Skeletal muscle satellite cell (primary cell): Measurements from ENCODE around the gene MSN.
"Not testable (repeated sequence)": the region's sequence is repeated elsewhere in the genome, so short reads cannot be mapped to it uniquely, and the experiment has no call there.

Experiments
- H3K27me3 ChIP-seq: 2 replicates; pipeline ENCODE4 v1.7.0; 2013; ENCODE audit warnings: low read length; ENCODE audit not compliant: control insufficient read depth, insufficient read depth
- H3K36me3 ChIP-seq: 2 replicates; pipeline ENCODE4 v1.7.0; 2013; ENCODE audit warnings: mild to moderate bottlenecking, control low read depth, low read length; ENCODE audit not compliant: insufficient read depth
- H3K4me1 ChIP-seq: 2 replicates; pipeline ENCODE4 v1.7.0; 2013; ENCODE audit warnings: low read length; ENCODE audit not compliant: control insufficient read depth, insufficient read depth
- H3K4me2 ChIP-seq: 2 replicates; pipeline ENCODE4 v1.7.0; 2013; ENCODE audit warnings: mild to moderate bottlenecking, low read length
- H3K4me3 ChIP-seq: 2 replicates; pipeline ENCODE4 v1.7.0; 2013; ENCODE audit warnings: low read length
- H3K9ac ChIP-seq: 2 replicates; pipeline ENCODE4 v1.7.0; 2013; ENCODE audit warnings: mild to moderate bottlenecking, low read depth, low read length, moderate library complexity
- H3K9me3 ChIP-seq: replicated peaks from 2 replicates; pipeline ENCODE4 v1.7.0; 2013; ENCODE audit warnings: mild to moderate bottlenecking, control low read depth, low read length

Gene MSN

GRCh38 chrX:65758505-65758904 is 91.1 kb downstream of the MSN start:
- Histone ChIP-seq H3K4me1 (no peaks in the 10 kb centered on the region), H3K36me3 (no peaks in the 10 kb centered on the region), H3K27me3 (peaks cover 3% of the 10 kb centered on the region), H3K9ac (no peak overlapping the region), H3K9me3 (no peaks in the 10 kb centered on the region), H3K4me2 (no peak overlapping the region), H3K4me3 (no peak overlapping the region)

- H3K9me3 ChIP-seq, H3K9ac ChIP-seq: not testable (repeated sequence)
These were observed 92.1 kb downstream of the MSN start for GRCh38 chrX:65759525-65759924.

DNA sequence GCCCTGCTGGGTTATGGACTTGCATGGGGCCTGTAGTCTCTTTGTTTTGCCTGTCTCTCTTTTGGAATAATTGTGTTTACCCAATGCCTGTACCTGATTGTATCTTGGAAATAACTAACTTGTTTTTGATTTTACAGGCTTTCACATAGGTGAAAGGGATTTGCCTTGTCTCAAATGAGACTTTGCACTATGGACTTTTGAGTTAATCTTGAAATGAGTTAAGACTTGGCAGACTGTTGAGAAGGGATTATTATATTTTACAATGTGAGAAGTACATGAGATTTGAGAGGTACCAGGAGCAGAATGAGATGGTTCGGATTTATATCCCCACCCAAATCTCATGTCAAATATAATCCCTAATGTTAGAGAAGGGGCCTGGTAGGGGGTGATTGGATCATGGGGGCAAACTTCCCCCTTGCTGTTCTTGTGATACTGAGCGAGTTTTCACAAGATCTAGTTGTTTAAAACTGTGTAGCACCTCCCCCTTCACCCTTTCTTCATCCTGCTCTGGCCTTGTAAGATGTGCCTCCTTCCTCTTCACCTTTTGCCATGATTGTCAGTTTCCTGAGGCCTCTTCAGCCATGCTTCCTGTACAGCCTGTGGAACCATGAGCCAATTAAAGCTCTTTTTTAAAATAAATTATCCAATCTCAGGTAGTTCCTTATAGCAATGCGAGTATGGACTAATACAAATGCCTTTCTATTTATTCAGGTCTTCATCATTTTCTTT is 102.3 kb downstream of the MSN start:
- Histone ChIP-seq H3K4me3 (no peak overlapping the region), H3K9me3 (no peaks in the 10 kb centered on the region), H3K9ac (no peak overlapping the region), H3K36me3 (no peaks in the 10 kb centered on the region), H3K4me1 (no peaks in the 10 kb centered on the region), H3K27me3 (no peaks in the 10 kb centered on the region), H3K4me2 (no peak overlapping the region)

More at GRCh38 chrX:65759525-65759924, 92.1 kb downstream of the MSN start:
- not testable (repeated sequence) for H3K4me2 ChIP-seq, H3K4me3 ChIP-seq, H3K27me3 ChIP-seq, H3K4me1 ChIP-seq, H3K36me3 ChIP-seq

DNA sequence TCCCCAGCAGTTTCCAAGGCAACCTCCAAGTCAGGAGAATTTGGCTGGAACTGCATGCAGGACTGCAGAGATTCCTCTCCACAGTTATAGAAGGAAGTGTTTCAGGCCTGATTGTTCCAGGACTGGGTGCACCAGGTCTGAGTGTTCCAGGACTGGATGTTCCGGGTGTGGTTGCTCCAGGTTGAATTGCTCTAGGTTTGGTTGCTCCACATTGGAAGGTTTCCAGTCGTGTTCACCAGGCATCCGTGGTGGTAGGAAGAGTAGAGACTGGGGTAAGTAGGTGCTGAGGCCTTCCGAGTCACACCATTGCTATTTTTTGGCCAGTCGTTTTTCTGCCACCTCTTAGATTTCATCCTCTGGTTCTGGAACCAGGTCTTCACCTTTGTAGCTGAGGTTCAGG is 105.4 kb downstream of the MSN start:
- no peaks in the 10 kb centered on the region for H3K36me3 ChIP-seq
- H3K9ac ChIP-seq: no peak overlapping the region
- H3K4me2 ChIP-seq: no peak overlapping the region
- H3K9me3 ChIP-seq: no peaks in the 10 kb centered on the region
- no peaks in the 10 kb centered on the region for H3K27me3 ChIP-seq
- no peak overlapping the region for H3K4me3 ChIP-seq
- no peaks in the 10 kb centered on the region for H3K4me1 ChIP-seq

DNA sequence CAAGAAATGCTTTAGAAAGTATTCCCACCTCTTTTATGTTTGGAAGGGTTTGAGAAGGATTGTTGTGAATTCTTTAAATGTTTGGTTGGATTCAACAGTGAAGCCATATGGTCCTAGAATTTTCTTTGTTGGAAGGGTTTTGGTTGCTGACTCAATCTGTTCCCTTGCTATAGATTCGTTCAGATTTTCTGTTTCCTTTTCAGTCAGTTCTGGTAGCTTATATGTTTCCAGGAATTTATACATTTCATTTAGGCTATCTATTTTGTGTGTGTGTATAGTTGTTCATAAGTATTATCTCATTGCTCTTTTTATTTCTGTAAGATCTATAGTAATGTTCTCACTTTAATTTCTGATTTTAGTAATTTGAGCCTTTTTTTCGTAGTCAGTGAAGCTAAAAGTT is 114.4 kb downstream of the MSN start:
- H3K4me1 ChIP-seq: no peaks in the 10 kb centered on the region
- H3K4me3 ChIP-seq: no peak overlapping the region
- H3K27me3 ChIP-seq: peaks cover 4% of the 10 kb centered on the region
- H3K9ac ChIP-seq: no peak overlapping the region
- no peak overlapping the region for H3K4me2 ChIP-seq
- no peaks in the 10 kb centered on the region for H3K9me3 ChIP-seq
- no peaks in the 10 kb centered on the region for H3K36me3 ChIP-seq

GRCh38 chrX:65783746-65784145 is 116.3 kb downstream of the MSN start:
- H3K4me3 ChIP-seq: no peak overlapping the region
- no peak overlapping the region for H3K4me2 ChIP-seq
- peaks cover 4% of the 10 kb centered on the region for H3K27me3 ChIP-seq
- no peak overlapping the region for H3K9ac ChIP-seq
- no peaks in the 10 kb centered on the region for H3K9me3 ChIP-seq
- no peaks in the 10 kb centered on the region for H3K4me1 ChIP-seq
- no peaks in the 10 kb centered on the region for H3K36me3 ChIP-seq
